ENCODE results near the gene PMEPA1. TPM values are rescaled to one million over a fixed set of nuclear protein-coding genes. Genes with fewer than 3 reads are reported as not detected.

Gene PMEPA1
- total RNA-seq, 1 donor from 2014 or later, result 0.57 TPM

DNA sequence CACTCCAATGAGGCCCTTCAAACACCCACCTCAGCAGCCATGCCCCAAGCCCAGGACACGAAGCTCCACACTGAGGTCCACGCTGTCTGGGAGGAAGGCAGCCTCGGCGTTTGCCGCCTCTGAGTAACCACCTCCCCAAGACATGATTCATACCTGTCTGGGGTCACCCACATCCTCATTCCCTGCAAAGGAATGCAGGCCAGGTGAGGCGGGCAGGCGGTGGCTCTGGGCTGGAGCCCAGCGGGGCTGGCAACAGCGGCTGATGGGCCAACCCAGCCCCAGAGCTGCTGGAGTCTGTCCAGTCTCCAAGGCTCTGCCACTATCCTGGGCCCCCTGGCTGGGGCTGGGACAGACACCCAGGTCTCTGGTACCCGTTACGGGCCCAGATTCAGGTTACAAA lies 14.8 kb downstream of the PMEPA1 start:
- Mint-ChIP-seq H3K9me3 (no peaks in the 10 kb centered on the region), H3K36me3 (ENCODE audit: low read depth) (no peaks in the 10 kb centered on the region), H3K4me1 (ENCODE audit: low read depth) (peaks cover 19% of the 10 kb centered on the region), H3K27me3 (ENCODE audit: insufficient read depth) (peaks cover 17% of the 10 kb centered on the region), H3K4me3 (no peak overlapping the region), H3K27ac (no peak overlapping the region)
- intact Hi-C loops (cut with micrococcal nuclease), result no loop called here
- DNase-seq (ENCODE audit: low spot score), result no peak

GRCh38 chr20:57694481-57694880 lies 15.3 kb downstream of the PMEPA1 start:
- Mint-ChIP-seq H3K27ac (no peak overlapping the region), H3K4me1 (ENCODE audit: low read depth) (peaks cover 19% of the 10 kb centered on the region), H3K27me3 (ENCODE audit: insufficient read depth) (peaks cover 17% of the 10 kb centered on the region), H3K9me3 (no peaks in the 10 kb centered on the region), H3K36me3 (ENCODE audit: low read depth) (no peaks in the 10 kb centered on the region), H3K4me3 (no peak overlapping the region)
- no peak for DNase-seq (ENCODE audit: low spot score)
- intact Hi-C loops (cut with micrococcal nuclease), result no loop called here

DNA sequence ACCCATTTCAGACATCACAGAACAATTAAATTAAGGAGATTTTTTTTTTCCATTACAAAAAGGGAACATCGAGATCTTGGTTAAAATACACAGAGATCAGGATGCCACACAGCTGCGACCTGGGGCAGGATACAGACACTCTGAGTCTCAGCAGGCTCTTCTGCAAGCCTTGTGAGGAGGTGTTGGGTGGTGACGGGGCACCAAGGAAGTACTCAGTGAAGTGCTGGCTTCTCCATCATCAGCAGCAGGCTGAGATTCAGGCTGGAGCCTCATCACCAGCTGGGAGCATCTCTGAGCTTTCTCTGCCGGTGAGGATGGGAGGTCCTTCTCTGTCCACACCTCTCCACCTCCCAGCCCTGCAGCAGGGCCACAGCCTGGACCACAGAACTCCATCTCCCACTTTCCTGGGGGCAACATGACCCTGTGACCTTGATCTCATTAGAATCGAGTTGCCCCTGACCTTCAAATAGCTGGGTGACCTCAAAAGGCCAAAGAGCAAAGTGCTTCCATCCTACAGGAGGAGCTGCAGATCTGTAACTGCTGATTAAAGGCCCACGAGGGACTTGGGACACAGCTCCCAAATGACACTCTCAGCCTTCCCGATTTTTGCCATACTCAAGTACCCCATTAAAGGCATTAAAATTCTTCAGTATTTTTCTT lies 16.0 kb downstream of the PMEPA1 start:
- Mint-ChIP-seq H3K27me3 (ENCODE audit: insufficient read depth) (peaks cover 14% of the 10 kb centered on the region), H3K4me3 (no peak overlapping the region), H3K27ac (no peak overlapping the region), H3K9me3 (no peaks in the 10 kb centered on the region), H3K4me1 (ENCODE audit: low read depth) (peaks cover 15% of the 10 kb centered on the region), H3K36me3 (ENCODE audit: low read depth) (no peaks in the 10 kb centered on the region)
- intact Hi-C loops (cut with micrococcal nuclease), result no loop called here
- no peak for DNase-seq (ENCODE audit: low spot score)

GRCh38 chr20:57693002-57693582 lies 16.7 kb downstream of the PMEPA1 start:
- H3K4me1 Mint-ChIP-seq (ENCODE audit: low read depth), result peaks cover 8% of the 10 kb centered on the region
- no peak for DNase-seq (ENCODE audit: low spot score)
- intact Hi-C loops (cut with micrococcal nuclease), result no loop called here

DNA sequence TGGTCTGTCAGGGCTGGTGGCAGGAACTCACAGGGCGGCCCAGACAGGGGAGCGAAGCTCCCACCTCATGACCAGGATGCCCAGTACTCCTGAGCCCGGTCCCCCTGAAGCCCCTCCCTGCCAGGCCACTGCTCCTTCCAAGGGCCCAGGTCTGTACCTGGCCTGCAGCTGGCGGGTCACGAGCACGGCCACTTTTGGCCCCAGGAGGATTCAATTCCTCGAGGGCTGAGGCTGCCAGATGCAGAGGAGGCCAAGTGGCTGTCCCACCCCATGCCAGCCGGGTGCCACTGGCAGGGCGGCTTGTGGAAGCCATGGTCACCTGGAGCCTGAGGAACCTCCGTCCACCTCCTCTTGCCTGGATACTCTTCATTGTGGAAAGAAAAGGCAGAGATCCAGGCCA lies 17.4 kb downstream of the PMEPA1 start:
- Mint-ChIP-seq H3K27ac (no peak overlapping the region), H3K9me3 (no peaks in the 10 kb centered on the region), H3K4me3 (no peak overlapping the region), H3K36me3 (ENCODE audit: low read depth) (no peaks in the 10 kb centered on the region), H3K4me1 (ENCODE audit: low read depth) (peaks cover 1% of the 10 kb centered on the region), H3K27me3 (ENCODE audit: insufficient read depth) (peaks cover 12% of the 10 kb centered on the region)
- no peak for DNase-seq (ENCODE audit: low spot score)
- intact Hi-C loops (cut with micrococcal nuclease), result no loop called here

More at GRCh38 chr20:57693002-57693582, 16.7 kb downstream of the PMEPA1 start:
- Mint-ChIP-seq H3K27me3 (ENCODE audit: insufficient read depth) (peaks cover 14% of the 10 kb centered on the region), H3K27ac (no peak overlapping the region), H3K4me3 (no peak overlapping the region), H3K36me3 (ENCODE audit: low read depth) (no peaks in the 10 kb centered on the region), H3K9me3 (no peaks in the 10 kb centered on the region)

GRCh38 chr20:57691699-57692098 lies 18.1 kb downstream of the PMEPA1 start:
- no peaks in the 10 kb centered on the region for H3K9me3 Mint-ChIP-seq

GRCh38 chr20:57690525-57690924 lies 19.3 kb downstream of the PMEPA1 start:
- Mint-ChIP-seq H3K4me3 (no peak overlapping the region), H3K36me3 (ENCODE audit: low read depth) (no peaks in the 10 kb centered on the region), H3K4me1 (ENCODE audit: low read depth) (no peaks in the 10 kb centered on the region), H3K27ac (no peak overlapping the region), H3K9me3 (no peaks in the 10 kb centered on the region), H3K27me3 (ENCODE audit: insufficient read depth) (peaks cover 5% of the 10 kb centered on the region)
- intact Hi-C loops (cut with micrococcal nuclease), result no loop called here
- DNase-seq (ENCODE audit: low spot score), result no peak

More at GRCh38 chr20:57691699-57692098, 18.1 kb downstream of the PMEPA1 start:
- no peaks in the 10 kb centered on the region for H3K4me1 Mint-ChIP-seq (ENCODE audit: low read depth)
- intact Hi-C loops (cut with micrococcal nuclease), result no loop called here
- no peak for DNase-seq (ENCODE audit: low spot score)
- H3K36me3 Mint-ChIP-seq (ENCODE audit: low read depth), result no peaks in the 10 kb centered on the region
- H3K4me3 Mint-ChIP-seq, result no peak overlapping the region
- no peak overlapping the region for H3K27ac Mint-ChIP-seq
- peaks cover 7% of the 10 kb centered on the region for H3K27me3 Mint-ChIP-seq (ENCODE audit: insufficient read depth)

- no peaks in the 10 kb centered on the region for H3K4me1 Mint-ChIP-seq (ENCODE audit: low read depth)
Observed at GRCh38 chr20:57689745-57690481, 19.9 kb downstream of the PMEPA1 start.

GRCh38 chr20:57688864-57689263 lies 21.0 kb downstream of the PMEPA1 start:
- no peak overlapping the region for H3K4me3 Mint-ChIP-seq
- peaks cover 6% of the 10 kb centered on the region for H3K27me3 Mint-ChIP-seq (ENCODE audit: insufficient read depth)
- intact Hi-C loops (cut with micrococcal nuclease), result no loop called here
- no peaks in the 10 kb centered on the region for H3K4me1 Mint-ChIP-seq (ENCODE audit: low read depth)
- no peak overlapping the region for H3K27ac Mint-ChIP-seq
- no peak for DNase-seq (ENCODE audit: low spot score)
- no peaks in the 10 kb centered on the region for H3K9me3 Mint-ChIP-seq
- no peaks in the 10 kb centered on the region for H3K36me3 Mint-ChIP-seq (ENCODE audit: low read depth)

More at GRCh38 chr20:57689745-57690481, 19.9 kb downstream of the PMEPA1 start:
- no peak overlapping the region for H3K27ac Mint-ChIP-seq
- no peaks in the 10 kb centered on the region for H3K9me3 Mint-ChIP-seq
- no peak for DNase-seq (ENCODE audit: low spot score)
- no peaks in the 10 kb centered on the region for H3K36me3 Mint-ChIP-seq (ENCODE audit: low read depth)
- no peak overlapping the region for H3K4me3 Mint-ChIP-seq
- intact Hi-C loops (cut with micrococcal nuclease), result no loop called here
- H3K27me3 Mint-ChIP-seq (ENCODE audit: insufficient read depth), result peaks cover 5% of the 10 kb centered on the region

DNA sequence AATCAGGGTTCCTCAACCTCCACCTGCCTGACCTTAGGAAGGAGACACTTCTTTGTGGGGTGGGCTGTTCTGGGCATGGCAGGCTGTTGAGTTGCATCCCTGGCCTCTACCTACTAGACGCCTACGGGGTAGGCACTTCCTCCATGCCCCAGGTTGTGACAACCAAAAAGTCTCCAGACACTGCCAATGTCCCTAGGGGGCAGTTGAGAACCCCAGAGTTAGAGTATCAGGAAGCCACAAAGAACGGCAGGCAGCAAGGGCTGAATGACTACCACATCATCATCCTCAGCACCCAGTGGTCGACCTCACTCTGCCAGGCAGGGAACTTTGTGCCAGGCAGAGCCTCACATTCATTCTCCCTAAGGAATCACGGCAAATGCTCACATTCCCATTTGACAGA lies 21.5 kb downstream of the PMEPA1 start:
- no peak for DNase-seq (ENCODE audit: low spot score)
- intact Hi-C loops (cut with micrococcal nuclease), result no loop called here
- H3K9me3 Mint-ChIP-seq, result no peaks in the 10 kb centered on the region
- H3K4me1 Mint-ChIP-seq (ENCODE audit: low read depth), result no peaks in the 10 kb centered on the region
- H3K4me3 Mint-ChIP-seq, result no peak overlapping the region
- H3K36me3 Mint-ChIP-seq (ENCODE audit: low read depth), result no peaks in the 10 kb centered on the region
- H3K27me3 Mint-ChIP-seq (ENCODE audit: insufficient read depth), result peaks cover 6% of the 10 kb centered on the region
- H3K27ac Mint-ChIP-seq, result no peak overlapping the region

DNA sequence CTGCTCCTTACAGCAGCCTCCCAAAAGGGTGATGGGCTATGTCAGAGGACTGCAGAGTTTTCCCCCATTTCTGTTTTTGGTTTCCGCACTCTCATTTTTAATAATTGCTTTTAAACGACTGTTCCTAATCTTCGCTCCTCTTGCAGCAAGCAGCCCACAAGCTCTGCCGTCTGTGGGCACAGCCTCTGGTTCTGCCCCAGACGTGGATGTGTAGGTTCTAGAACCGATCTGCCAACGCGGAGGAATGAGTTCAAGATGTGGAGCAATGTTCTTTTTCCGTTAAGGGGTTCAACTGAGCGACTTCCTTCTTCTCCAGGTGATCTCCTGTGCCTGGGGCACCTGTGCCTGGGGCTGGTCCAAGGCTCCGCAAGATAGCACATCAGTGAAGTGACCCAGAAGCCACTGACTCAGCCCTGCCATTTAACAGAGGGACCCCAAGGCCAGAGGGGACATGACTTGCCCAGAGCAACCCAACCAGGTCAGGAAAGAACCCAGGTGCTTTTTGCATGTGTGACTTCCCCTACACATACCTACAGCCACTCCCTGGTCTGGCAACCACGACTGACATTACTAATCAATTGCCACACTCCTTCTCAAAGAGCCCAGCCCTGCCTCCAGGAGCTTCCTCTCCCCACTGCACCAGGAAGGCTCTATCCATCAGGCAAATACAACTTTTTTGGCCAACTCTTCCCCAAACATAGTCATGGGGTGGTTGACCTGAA lies 22.7 kb downstream of the PMEPA1 start:
- DNase-seq (ENCODE audit: low spot score), result no peak
- Mint-ChIP-seq H3K4me1 (ENCODE audit: low read depth) (no peaks in the 10 kb centered on the region), H3K27ac (no peak overlapping the region), H3K27me3 (ENCODE audit: insufficient read depth) (peaks cover 6% of the 10 kb centered on the region), H3K9me3 (no peaks in the 10 kb centered on the region), H3K4me3 (no peak overlapping the region), H3K36me3 (ENCODE audit: low read depth) (no peaks in the 10 kb centered on the region)
- intact Hi-C loops (cut with micrococcal nuclease), result no loop called here

DNA sequence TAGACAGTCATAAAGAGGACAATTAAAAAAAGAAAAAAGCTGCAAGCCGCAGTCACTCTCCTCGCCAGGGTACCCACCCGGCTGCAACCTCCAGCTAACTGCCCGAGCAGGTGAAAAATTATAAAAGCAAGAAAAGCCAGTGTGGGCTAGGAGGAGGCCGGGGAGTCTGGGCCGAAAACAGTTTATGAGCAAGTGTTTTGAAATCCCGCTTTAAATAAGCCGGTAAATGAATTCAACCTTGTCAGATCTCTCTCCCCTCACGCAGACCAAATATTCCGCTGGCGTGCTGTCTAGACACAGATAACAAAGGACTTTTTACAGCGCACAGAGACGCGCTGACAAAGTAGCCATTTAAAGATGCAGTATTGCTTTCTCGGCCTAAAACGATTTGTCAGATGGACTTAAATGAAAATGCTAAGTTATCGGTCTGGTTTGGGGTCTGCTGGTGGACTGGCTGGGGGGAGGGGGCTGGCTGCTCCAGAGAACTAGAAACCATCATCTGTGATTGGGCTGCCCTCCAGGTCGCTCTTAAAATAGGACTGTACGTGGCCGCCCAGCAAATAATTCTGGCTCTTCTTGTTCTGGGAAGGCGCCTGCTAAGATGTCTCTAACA lies 24.6 kb downstream of the PMEPA1 start:
- Mint-ChIP-seq H3K4me1 (ENCODE audit: low read depth) (no peaks in the 10 kb centered on the region), H3K27me3 (ENCODE audit: insufficient read depth) (peaks cover 8% of the 10 kb centered on the region), H3K4me3 (no peak overlapping the region), H3K27ac (no peak overlapping the region), H3K36me3 (ENCODE audit: low read depth) (no peaks in the 10 kb centered on the region), H3K9me3 (no peaks in the 10 kb centered on the region)
- DNase-seq (ENCODE audit: low spot score), result no peak
- intact Hi-C loops (cut with micrococcal nuclease), result no loop called here
